Lung (tissue), 12 donors: ENCODE measurements around the gene NECAB3. TPM values are rescaled to one million over a fixed set of nuclear protein-coding genes. Genes with fewer than 3 reads are reported as not detected.
A peak's percentile ranks its signal among the peaks of the same experiment; 100 is the strongest.

Experiments used
- ATAC-seq: fragments of 200-7000 bp; cut with Tn5 transposase; one replicate; pipeline ENCODE4 v1.9.1; 2020; ENCODE audit warnings: moderate number of reproducible peaks; ENCODE audit not compliant: insufficient read depth, low FRiP score
- DNase-seq, 3 donors: peaks; one replicate each; pipeline ENCODE4 v3.0.0-alpha.2; 2013 to 2017
- H3K27ac ChIP-seq, 2 donors: one replicate each; pipeline ENCODE4 v1.5.1; 2013; ENCODE audit warnings: mild to moderate bottlenecking in 2 of 2, moderate library complexity in 2 of 2, control low read depth in 1 of 2, inconsistent platforms in 1 of 2, low read depth in 1 of 2, low read length in 1 of 2
- H3K27me3 ChIP-seq, 3 donors: one replicate each; pipeline ENCODE4 v1.5.1; 2013; ENCODE audit warnings: low read length in 2 of 3; ENCODE audit not compliant: control insufficient read depth in 3 of 3, insufficient read depth in 3 of 3
- H3K36me3 ChIP-seq, 4 donors: one replicate each; pipeline ENCODE4 v1.5.1; 2013; ENCODE audit warnings: low read length in 4 of 4, mild to moderate bottlenecking in 1 of 4, moderate library complexity in 1 of 4; ENCODE audit not compliant: control insufficient read depth in 4 of 4, insufficient read depth in 4 of 4
- H3K4me1 ChIP-seq, 5 donors: one replicate each; pipeline ENCODE4 v1.5.1; 2013; ENCODE audit warnings: low read length in 5 of 5, mild to moderate bottlenecking in 2 of 5, moderate library complexity in 1 of 5; ENCODE audit not compliant: control insufficient read depth in 5 of 5, insufficient read depth in 5 of 5
- H3K4me3 ChIP-seq: one replicate; pipeline ENCODE4 v1.5.1; 2013; ENCODE audit warnings: mild to moderate bottlenecking, control low read depth, moderate library complexity
- H3K9ac ChIP-seq, 2 donors: one replicate each; pipeline ENCODE4 v1.5.1; 2013; ENCODE audit warnings: low read length in 2 of 2, control low read depth in 1 of 2; ENCODE audit not compliant: insufficient read depth in 1 of 2
- H3K9me3 ChIP-seq, 4 donors: one replicate each; pipeline ENCODE4 v1.5.1; 2013; ENCODE audit warnings: low read length in 3 of 4, mild to moderate bottlenecking in 1 of 4, moderate library complexity in 1 of 4; ENCODE audit not compliant: control insufficient read depth in 4 of 4, insufficient read depth in 3 of 4
- CTCF ChIP-seq: IDR thresholded peaks from 2 replicates; pipeline ENCODE4 v1.5.1; 2012; ENCODE audit warnings: mild to moderate bottlenecking; ENCODE audit errors: control extremely low read depth, extremely low read depth
- WGBS, 2 donors: extraction: QIAGEN DNeasy Blood & Tissue Kit; methylation state at CpG; one replicate each; pipeline ENCODE4 v1.1.7; 2013; 5-methylcytosine and 5-hydroxymethylcytosine counted together
- polyA plus RNA-seq, 2 donors: library from polyadenylated mRNA; stranded (reverse); fragments of 200-250 nt; gene quantifications; one replicate each; pipeline ENCODE4 v1.2.1, GENCODE V29; 2013
- total RNA-seq, 2 donors: library from RNA; depleted of rRNA in 1 of 2; stranded (reverse); fragments of >200 nt in 1 of 2; gene quantifications; one replicate each; pipeline ENCODE4 v1.2.1, GENCODE V29; 2014 to 2021
- donor health status: control.
- donor health status: control.
- donor health status: Bipolar disorder and iron deficiency.
- donor health status: healthy.
- donor health status: DM: yes; HTN: yes; CAD: no.

Gene NECAB3
- total and polyA plus RNA-seq, 4 donors = 21.2 to 127 (median 72.2) TPM

GRCh38 chr20:33697129-33697528 is 22.9 kb upstream of the NECAB3 start:
- no peak for ATAC-seq
- no peaks in the 10 kb centered on the region for H3K27me3 ChIP-seq
- no peak for TF ChIP-seq CTCF
- no peaks in the 10 kb centered on the region for H3K36me3 ChIP-seq
- WGBS, 2 donors = 89 to 90% methylated on average over 8 of the region's 8 CpGs
- no peaks in the 10 kb centered on the region for H3K9me3 ChIP-seq
- H3K4me3 ChIP-seq = no peak overlapping the region
- no peak overlapping the region for H3K27ac ChIP-seq
- no peak overlapping the region for H3K9ac ChIP-seq
- H3K4me1 ChIP-seq = peaks cover 0 to 10% (median 3%) of the 10 kb centered on the region in 5 donors
- no peak for DNase-seq

- no peak overlapping the region for H3K4me3 ChIP-seq
- no peaks in the 10 kb centered on the region for H3K9me3 ChIP-seq
- H3K27ac ChIP-seq = no peak overlapping the region
- DNase-seq (no peak), ATAC-seq (no peak)
- H3K27me3 ChIP-seq = no peaks in the 10 kb centered on the region
- TF ChIP-seq CTCF = no peak
- peaks cover 0 to 10% (median 3%) of the 10 kb centered on the region in 5 donors for H3K4me1 ChIP-seq
- H3K9ac ChIP-seq = no peak overlapping the region
- WGBS, 2 donors = 88 to 93% methylated on average over 4 of the region's 4 CpGs
- no peaks in the 10 kb centered on the region for H3K36me3 ChIP-seq
Measured at GRCh38 chr20:33696448-33696847, 22.2 kb upstream of the NECAB3 start.

- no peak for TF ChIP-seq CTCF
- ATAC-seq = no peak
- Histone ChIP-seq H3K9me3 (no peaks in the 10 kb centered on the region), H3K4me1 (peaks cover 0 to 10% (median 3%) of the 10 kb centered on the region in 5 donors), H3K27me3 (no peaks in the 10 kb centered on the region), H3K36me3 (no peaks in the 10 kb centered on the region), H3K27ac (peak overlapping the region in 1 of 2 donors; percentile 9), H3K9ac (no peak overlapping the region), H3K4me3 (no peak overlapping the region)
- 66 to 72% methylated on average over 6 of the region's 6 CpGs for WGBS, 2 donors
- DNase-seq = no peak
Measured at GRCh38 chr20:33694639-33695012, 20.4 kb upstream of the NECAB3 start.
